GM12864 (cell line): ENCODE data around the gene STARD9.

Experiments used
- DNase-seq: peaks from one replicate; pipeline ENCODE4 v3.0.0-alpha.2; 2011; ENCODE audit warnings: low read depth
- H3K4me3 ChIP-seq: 2 replicates; pipeline ENCODE4 v1.5.1; 2011; ENCODE audit warnings: mild to moderate bottlenecking, low read depth, low read length, control low read depth
- CTCF ChIP-seq: IDR thresholded peaks from 2 replicates; pipeline ENCODE4 v1.5.1; 2011; ENCODE audit warnings: low read depth, mild to moderate bottlenecking, moderate library complexity, low read length, control low read depth, inconsistent platforms; ENCODE audit errors: missing control alignments

The STARD9 gene

GRCh38 chr15:42719043-42719442, 143.6 kb downstream of the STARD9 start:
- TF ChIP-seq CTCF: no peak
- no peak overlapping the region for H3K4me3 ChIP-seq
- DNase-seq: no peak

- DNase-seq: no peak
- no peak for TF ChIP-seq CTCF
Measured at GRCh38 chr15:42720071-42720470, 144.7 kb downstream of the STARD9 start.

GRCh38 chr15:42721016-42721415, 145.6 kb downstream of the STARD9 start:
- H3K4me3 ChIP-seq: no peak overlapping the region
- no peak for TF ChIP-seq CTCF
- DNase-seq: no peak

More at GRCh38 chr15:42720071-42720470, 144.7 kb downstream of the STARD9 start:
- no peak overlapping the region for H3K4me3 ChIP-seq

- no peak for DNase-seq
- H3K4me3 ChIP-seq: no peak overlapping the region
- no peak for TF ChIP-seq CTCF
Measured at GRCh38 chr15:42721916-42722315, 146.5 kb downstream of the STARD9 start.

- TF ChIP-seq CTCF: no peak
- DNase-seq: no peak
- H3K4me3 ChIP-seq: no peak overlapping the region
Measured at GRCh38 chr15:42723068-42723467, 147.7 kb downstream of the STARD9 start.

GRCh38 chr15:42724276-42724675, 148.9 kb downstream of the STARD9 start:
- TF ChIP-seq CTCF: no peak
- H3K4me3 ChIP-seq: no peak overlapping the region
- no peak for DNase-seq

- no peak for DNase-seq
- no peak for TF ChIP-seq CTCF
- H3K4me3 ChIP-seq: no peak overlapping the region
Measured at GRCh38 chr15:42725331-42725903, 150.0 kb downstream of the STARD9 start.
